ENCODE measurements around the gene PIAS3.

Gene PIAS3

GRCh38 chr1:145857170-145857569 is 1.7 kb downstream of the PIAS3 start:
- Histone ChIP-seq H3K79me2 (no peaks in the 10 kb centered on the region), H3K4me3 (ENCODE audit: low read depth, low read length) (no peak overlapping the region), H3K4me1 (peaks cover 3% of the 10 kb centered on the region), H3K36me3 (ENCODE audit: control insufficient read depth, insufficient read depth, low read length) (no peaks in the 10 kb centered on the region), H3K4me2 (ENCODE audit: low read length) (no peak overlapping the region), H2AFZ (no peak overlapping the region), H3K9ac (no peak overlapping the region), H3K27ac (no peak overlapping the region), H3K9me3 (ENCODE audit: control insufficient read depth, low read length) (no peaks in the 10 kb centered on the region), H3K27me3 (ENCODE audit: control insufficient read depth, insufficient read depth, low read length) (no peaks in the 10 kb centered on the region)
- TF ChIP-seq, protein P1, sequence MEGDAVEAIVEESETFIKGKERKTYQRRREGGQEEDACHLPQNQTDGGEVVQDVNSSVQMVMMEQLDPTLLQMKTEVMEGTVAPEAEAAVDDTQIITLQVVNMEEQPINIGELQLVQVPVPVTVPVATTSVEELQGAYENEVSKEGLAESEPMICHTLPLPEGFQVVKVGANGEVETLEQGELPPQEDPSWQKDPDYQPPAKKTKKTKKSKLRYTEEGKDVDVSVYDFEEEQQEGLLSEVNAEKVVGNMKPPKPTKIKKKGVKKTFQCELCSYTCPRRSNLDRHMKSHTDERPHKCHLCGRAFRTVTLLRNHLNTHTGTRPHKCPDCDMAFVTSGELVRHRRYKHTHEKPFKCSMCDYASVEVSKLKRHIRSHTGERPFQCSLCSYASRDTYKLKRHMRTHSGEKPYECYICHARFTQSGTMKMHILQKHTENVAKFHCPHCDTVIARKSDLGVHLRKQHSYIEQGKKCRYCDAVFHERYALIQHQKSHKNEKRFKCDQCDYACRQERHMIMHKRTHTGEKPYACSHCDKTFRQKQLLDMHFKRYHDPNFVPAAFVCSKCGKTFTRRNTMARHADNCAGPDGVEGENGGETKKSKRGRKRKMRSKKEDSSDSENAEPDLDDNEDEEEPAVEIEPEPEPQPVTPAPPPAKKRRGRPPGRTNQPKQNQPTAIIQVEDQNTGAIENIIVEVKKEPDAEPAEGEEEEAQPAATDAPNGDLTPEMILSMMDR (IDR thresholded peaks at IDR 0.05), result no peak

GRCh38 chr1:145855426-145855948 is 3.4 kb downstream of the PIAS3 start:
- no peak overlapping the region for H3K4me3 ChIP-seq (ENCODE audit: low read depth, low read length)
- H3K4me1 ChIP-seq, result peaks cover 3% of the 10 kb centered on the region
- TF ChIP-seq, protein P1 (IDR thresholded peaks at IDR 0.05), result no peak

GRCh38 chr1:145849356-145850160 is 9.3 kb downstream of the PIAS3 start:
- Histone ChIP-seq H3K4me3 (ENCODE audit: low read depth, low read length) (no peak overlapping the region), H3K36me3 (ENCODE audit: control insufficient read depth, insufficient read depth, low read length) (no peaks in the 10 kb centered on the region), H3K4me2 (ENCODE audit: low read length) (no peak overlapping the region), H2AFZ (no peak overlapping the region), H3K9ac (no peak overlapping the region), H3K4me1 (no peaks in the 10 kb centered on the region), H3K79me2 (no peaks in the 10 kb centered on the region), H3K27ac (no peak overlapping the region), H3K9me3 (ENCODE audit: control insufficient read depth, low read length) (no peaks in the 10 kb centered on the region), H3K27me3 (ENCODE audit: control insufficient read depth, insufficient read depth, low read length) (no peaks in the 10 kb centered on the region)
- TF ChIP-seq, protein P1 (IDR thresholded peaks at IDR 0.05), result no peak

More at GRCh38 chr1:145855426-145855948, 3.4 kb downstream of the PIAS3 start:
- no peaks in the 10 kb centered on the region for H3K9me3 ChIP-seq (ENCODE audit: control insufficient read depth, low read length)
- no peaks in the 10 kb centered on the region for H3K79me2 ChIP-seq
- H3K4me2 ChIP-seq (ENCODE audit: low read length), result no peak overlapping the region
- H3K27me3 ChIP-seq (ENCODE audit: control insufficient read depth, insufficient read depth, low read length), result no peaks in the 10 kb centered on the region
- no peaks in the 10 kb centered on the region for H3K36me3 ChIP-seq (ENCODE audit: control insufficient read depth, insufficient read depth, low read length)
- H3K27ac ChIP-seq, result no peak overlapping the region
- H2AFZ ChIP-seq, result no peak overlapping the region
- H3K9ac ChIP-seq, result no peak overlapping the region

DNA sequence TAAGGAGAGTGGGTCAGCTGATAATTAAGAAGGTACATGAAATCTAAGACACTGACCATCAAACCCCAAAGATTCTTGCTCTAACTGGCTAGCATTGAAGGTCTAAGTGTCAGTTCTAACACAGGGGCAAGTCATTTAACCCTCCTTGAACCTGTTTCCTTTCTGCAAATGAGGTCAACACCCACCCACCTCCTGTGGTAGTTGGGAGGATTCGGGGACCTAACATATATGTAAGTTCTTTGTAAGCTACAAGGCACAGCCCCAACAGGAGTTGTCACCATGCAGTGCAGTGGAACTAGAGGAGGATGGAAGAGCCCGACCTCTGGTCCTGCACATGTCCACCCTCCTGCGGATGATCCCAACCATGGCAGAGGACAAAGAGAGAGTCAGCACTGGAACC is 11.1 kb downstream of the PIAS3 start:
- no peaks in the 10 kb centered on the region for H3K4me1 ChIP-seq
- no peak overlapping the region for H3K9ac ChIP-seq
- TF ChIP-seq, protein P1 (IDR thresholded peaks at IDR 0.05), result no peak
- no peaks in the 10 kb centered on the region for H3K79me2 ChIP-seq
- H2AFZ ChIP-seq, result no peak overlapping the region
- no peaks in the 10 kb centered on the region for H3K36me3 ChIP-seq (ENCODE audit: control insufficient read depth, insufficient read depth, low read length)
- no peak overlapping the region for H3K27ac ChIP-seq
- no peak overlapping the region for H3K4me2 ChIP-seq (ENCODE audit: low read length)
- H3K27me3 ChIP-seq (ENCODE audit: control insufficient read depth, insufficient read depth, low read length), result no peaks in the 10 kb centered on the region
- no peak overlapping the region for H3K4me3 ChIP-seq (ENCODE audit: low read depth, low read length)
- no peaks in the 10 kb centered on the region for H3K9me3 ChIP-seq (ENCODE audit: control insufficient read depth, low read length)
